GM12873 (cell line): Measurements from ENCODE around the gene KRT34.

Source experiments
- TF ChIP-seq, protein P1 (sequence below): IDR thresholded peaks from 2 replicates; pipeline ENCODE4 v1.5.1; 2012; ENCODE audit warnings: low read depth, mild to moderate bottlenecking, moderate library complexity, low read length, control low read depth; ENCODE audit not compliant: insufficient read depth; ENCODE audit errors: missing control alignments

The KRT34 gene

DNA sequence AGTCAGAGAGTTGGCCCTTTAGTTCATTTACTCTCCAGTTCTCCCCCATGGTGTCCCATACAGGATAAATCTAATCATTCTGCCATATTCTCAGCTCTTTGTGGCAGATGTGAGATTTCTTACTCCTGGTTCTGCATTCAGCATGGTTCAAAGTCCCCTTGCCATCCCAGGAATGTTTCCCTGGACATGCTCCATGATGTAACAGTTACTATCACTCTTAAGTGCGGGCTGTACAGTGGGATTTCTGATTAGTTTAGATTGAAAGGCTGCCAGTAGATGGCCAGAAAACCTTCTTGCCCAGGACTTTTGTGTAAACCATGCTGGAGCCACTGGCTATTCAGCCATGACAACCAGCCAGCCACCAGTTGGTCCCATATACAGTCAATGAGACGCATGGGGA, 31.9 kb upstream of the KRT34 start:
- TF ChIP-seq, protein P1, sequence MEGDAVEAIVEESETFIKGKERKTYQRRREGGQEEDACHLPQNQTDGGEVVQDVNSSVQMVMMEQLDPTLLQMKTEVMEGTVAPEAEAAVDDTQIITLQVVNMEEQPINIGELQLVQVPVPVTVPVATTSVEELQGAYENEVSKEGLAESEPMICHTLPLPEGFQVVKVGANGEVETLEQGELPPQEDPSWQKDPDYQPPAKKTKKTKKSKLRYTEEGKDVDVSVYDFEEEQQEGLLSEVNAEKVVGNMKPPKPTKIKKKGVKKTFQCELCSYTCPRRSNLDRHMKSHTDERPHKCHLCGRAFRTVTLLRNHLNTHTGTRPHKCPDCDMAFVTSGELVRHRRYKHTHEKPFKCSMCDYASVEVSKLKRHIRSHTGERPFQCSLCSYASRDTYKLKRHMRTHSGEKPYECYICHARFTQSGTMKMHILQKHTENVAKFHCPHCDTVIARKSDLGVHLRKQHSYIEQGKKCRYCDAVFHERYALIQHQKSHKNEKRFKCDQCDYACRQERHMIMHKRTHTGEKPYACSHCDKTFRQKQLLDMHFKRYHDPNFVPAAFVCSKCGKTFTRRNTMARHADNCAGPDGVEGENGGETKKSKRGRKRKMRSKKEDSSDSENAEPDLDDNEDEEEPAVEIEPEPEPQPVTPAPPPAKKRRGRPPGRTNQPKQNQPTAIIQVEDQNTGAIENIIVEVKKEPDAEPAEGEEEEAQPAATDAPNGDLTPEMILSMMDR = no peak

DNA sequence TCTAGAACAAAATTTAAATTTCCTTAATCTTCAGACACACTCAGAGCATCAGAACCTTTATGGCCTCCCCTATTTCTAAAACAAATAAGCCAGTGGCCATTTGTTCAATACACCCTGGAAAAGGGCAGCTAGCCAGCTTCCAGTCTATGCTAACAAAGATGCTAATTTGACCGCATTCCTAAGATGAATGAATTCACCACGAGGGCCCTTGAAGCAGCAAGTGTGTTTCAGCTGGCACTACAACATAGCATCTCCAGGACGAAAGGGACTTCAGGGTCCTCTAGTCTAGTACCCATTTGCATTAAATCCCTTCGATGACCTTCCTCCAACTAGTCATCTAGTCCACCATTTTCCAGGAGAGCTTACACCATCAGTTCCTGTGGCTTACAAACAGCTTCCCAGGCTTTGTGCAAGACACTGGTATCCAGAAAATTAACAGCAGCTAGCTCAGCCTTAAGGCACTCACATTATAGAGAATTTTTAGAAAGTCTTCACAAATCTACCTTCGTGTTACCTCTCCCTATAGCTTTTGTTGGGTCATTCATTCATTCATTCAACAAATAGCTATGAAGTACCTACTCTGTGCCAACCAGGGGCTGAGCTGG, 31.3 kb upstream of the KRT34 start:
- TF ChIP-seq, protein P1 = no peak

DNA sequence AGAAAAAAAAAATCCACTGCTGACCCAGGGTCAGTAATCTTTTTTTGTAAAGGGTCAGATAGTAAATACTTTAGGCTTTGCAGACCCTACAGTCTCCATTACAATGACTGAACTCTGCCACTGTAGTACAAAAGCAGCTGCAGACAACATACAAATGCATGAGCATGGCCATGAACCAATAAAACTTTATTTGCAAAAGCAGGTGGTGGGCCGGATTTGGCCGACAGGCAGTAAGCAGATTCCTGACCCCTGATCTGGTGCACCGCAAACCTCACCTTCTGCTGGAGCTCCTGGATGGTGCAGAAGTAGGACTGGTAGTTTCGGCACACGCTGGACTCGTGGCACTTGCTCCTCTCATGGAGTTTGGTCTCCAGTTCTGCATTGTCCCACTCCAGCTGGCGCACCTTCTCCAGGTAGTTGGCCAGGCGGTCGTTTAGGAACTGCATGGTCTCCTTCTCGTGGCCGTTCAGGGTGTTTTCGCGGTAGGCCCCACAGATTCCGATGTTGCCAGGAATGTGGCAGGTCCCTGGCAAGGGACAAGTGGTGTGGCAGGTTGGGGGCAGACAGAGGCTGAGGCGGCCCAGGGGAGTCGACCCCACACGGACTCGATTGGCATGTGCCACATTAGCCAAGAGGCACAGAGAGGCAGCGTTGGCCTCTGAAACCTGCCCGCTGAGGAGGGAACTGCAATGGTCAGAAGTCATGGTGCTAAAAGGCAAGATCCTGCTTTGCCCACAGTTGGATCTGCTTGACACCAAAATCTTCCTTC, 29.1 kb upstream of the KRT34 start:
- TF ChIP-seq, protein P1 = no peak

DNA sequence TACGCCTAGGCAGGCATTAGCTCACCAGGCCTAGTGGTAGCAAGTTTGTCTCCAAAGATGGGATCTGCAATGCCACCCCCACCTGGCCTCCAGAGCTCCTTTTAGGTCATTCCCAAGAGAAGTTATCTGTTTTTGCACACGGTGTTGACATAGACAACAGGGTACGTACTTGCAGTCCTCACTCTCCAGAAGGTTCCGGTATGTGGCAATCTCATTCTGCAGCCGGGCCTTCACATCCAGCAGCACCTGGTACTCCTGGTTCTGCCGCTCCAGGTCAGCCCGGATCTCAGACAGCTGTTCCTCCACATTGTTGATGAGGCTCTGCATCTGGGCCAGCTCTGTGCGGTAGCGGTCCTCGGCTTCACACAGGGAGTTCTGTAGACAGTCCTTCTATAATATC, 25.1 kb upstream of the KRT34 start:
- TF ChIP-seq, protein P1 = no peak

DNA sequence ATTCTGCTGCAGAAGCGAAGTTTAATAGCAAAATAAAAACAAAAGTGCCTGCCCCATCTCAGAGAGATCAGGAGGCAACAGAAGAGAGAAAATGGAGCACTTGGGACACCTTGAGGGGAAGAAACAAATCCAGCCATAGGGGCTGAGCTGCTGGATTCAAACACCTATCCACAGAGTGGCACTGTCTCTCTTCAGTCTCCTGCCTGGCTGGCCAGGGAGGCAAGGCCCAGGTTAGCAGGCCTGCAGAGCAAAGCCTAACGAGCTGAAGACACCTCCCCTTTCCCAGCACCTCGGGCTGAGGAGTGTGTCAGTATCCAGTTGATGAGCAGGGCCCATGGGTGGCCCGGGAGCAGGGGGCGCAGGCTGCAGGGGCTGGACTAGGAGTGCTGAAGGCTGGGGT, 24.1 kb upstream of the KRT34 start:
- TF ChIP-seq, protein P1 = no peak

DNA sequence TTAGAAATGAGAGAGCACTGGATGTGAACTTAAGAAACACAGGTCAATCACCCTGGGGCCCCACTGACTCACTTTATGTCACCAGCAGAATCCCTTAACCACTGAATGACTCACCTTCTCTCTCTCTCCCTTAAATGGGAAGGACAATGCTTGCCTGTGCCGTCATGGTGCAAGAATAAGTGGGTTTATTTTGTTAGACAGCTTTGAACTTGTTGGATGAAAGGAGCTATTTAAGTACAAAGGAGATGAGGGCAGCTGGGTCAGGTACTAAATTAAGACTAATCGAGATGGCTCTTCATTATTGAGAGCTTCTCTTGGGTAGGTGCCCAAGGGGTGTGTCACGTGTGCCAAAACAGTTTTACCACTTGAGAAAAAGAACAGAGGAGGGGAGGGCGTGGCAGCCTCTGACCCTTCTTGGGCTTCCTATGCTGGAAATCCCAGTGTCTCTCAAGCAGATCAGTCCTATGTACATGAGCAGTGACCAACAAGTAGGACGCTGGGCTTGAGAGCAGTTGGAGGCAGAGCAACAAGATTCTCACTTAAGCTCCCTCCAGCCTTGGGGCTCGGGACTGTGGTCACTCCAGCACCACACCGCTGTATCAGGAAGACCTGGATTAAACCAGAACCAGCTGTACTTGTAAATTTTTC, 22.0 kb upstream of the KRT34 start:
- TF ChIP-seq, protein P1 = no peak

DNA sequence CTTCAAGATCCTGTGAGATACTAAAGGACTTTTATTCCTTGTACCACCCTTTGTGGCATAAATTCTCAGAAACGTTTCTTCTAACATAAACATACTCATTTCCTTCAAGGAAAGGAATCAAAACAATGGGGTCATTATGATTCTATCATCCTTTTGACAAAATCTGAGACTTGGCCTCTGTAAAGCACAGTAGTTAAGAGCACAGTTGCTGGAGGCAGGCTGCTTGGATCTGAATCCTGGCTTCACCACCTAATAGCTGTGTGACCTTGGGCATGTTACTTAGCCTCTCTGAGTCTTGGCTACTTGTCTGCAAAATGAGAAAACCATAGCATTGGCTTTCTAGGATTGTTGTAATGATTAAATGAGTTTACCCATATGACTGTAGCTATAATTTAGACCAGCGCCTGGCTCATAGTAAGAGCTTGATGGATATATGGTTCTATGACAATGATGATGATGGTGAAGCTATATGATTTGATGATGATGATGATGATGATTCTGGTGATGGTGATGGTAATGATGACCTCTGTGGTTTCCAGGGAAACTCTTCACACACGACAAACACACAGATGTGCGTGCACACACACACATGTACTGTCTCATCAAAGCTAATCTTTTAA, 21.4 kb upstream of the KRT34 start:
- TF ChIP-seq, protein P1 = no peak
